Gastrocnemius medialis (tissue), 4 donors: Measurements from ENCODE around the gene RNF43. TPM values are rescaled to one million over a fixed set of nuclear protein-coding genes. Genes with fewer than 3 reads are reported as not detected.

Experiments used
- ATAC-seq, 2 donors: fragments of 150-250 bp; one replicate each; pipeline ENCODE4 v1.9.1; 2016
- DNase-seq, 2 donors: peaks; one replicate each; pipeline ENCODE4 v3.0.0-alpha.2; 2019
- H3K27ac ChIP-seq, 4 donors: fragments of 200-600 bp; sonication (generic); 1 replicate in 1 of 4; 2 replicates in 3 of 4; pipeline ENCODE4 v1.5.1; 2016 to 2018; ENCODE audit warnings: mild to moderate bottlenecking in 2 of 4, moderate library complexity in 1 of 4
- H3K27me3 ChIP-seq, 3 donors: fragments of 200-600 bp; sonication (generic) in 2 of 3; 1 replicate in 1 of 3; 2 replicates in 2 of 3; pipeline versions ENCODE4 v1.5.1 to v1.6.0; 2016 to 2019; ENCODE audit warnings: mild to moderate bottlenecking in 1 of 3, moderate library complexity in 1 of 3
- H3K36me3 ChIP-seq, 2 donors: fragments of 200-600 bp; sonication (generic) in 1 of 2; one replicate each; pipeline ENCODE4 v1.5.1; 2017 to 2018
- H3K4me1 ChIP-seq, 2 donors: fragments of 200-600 bp; sonication (generic) in 1 of 2; one replicate each; pipeline ENCODE4 v1.5.1; 2016 to 2017; ENCODE audit warnings: mild to moderate bottlenecking in 2 of 2
- H3K4me3 ChIP-seq, 4 donors: fragments of 200-600 bp; sonication (generic) in 3 of 4; 1 replicate in 1 of 4; 2 replicates in 3 of 4; pipeline ENCODE4 v1.5.1; 2016 to 2019; ENCODE audit warnings: mild to moderate bottlenecking in 2 of 4
- H3K9me3 ChIP-seq, 3 donors: fragments of 200-600 bp; sonication (generic) in 2 of 3; 1 replicate in 1 of 3; 2 replicates in 2 of 3; pipeline ENCODE4 v1.5.1; 2016 to 2019
- POLR2A ChIP-seq, 2 donors: fragments of 450-650 bp; IDR thresholded peaks; one replicate each; pipeline ENCODE4 v1.6.1; 2017; ENCODE audit warnings: antibody characterized with exemption in 2 of 2, mild to moderate bottlenecking in 2 of 2, moderate library complexity in 2 of 2
- in situ Hi-C, 4 donors: fragments of 200-750 bp; cut with MboI; loops; one replicate each; pipeline versions ENCODE4 v1.15.0 to v1.8.0; 2017; ENCODE audit warnings: low sequenced_read_pairs in 4 of 4
- intact Hi-C: fragments of 100-400 bp; cut with DNase I; formaldehyde crosslinking; loops from one replicate; pipeline ENCODE4 v1.15.1; 2023; ENCODE audit warnings: low total_unique reads
- total RNA-seq, 4 donors: library from RNA; depleted of rRNA; stranded (reverse); fragments of >200 nt; gene quantifications; one replicate each; pipeline versions ENCODE4 v1.1.0 to v1.2.3, GENCODE V29; 2016
- TF ChIP-seq, protein P1 (sequence below), 5 experiments: fragments of 450-650 bp in 3 of 5; fragments of 200-600 bp in 2 of 5; sonication (generic) in 2 of 5; IDR thresholded peaks in 4 of 5; conservative IDR thresholded peaks in 1 of 5; 1 replicate in 4 of 5; 2 replicates in 1 of 5; pipeline ENCODE4 v1.5.1; 2016 to 2019; ENCODE audit warnings: antibody characterized with exemption in 5 of 5, mild to moderate bottlenecking in 3 of 5, moderate library complexity in 3 of 5

The RNF43 gene
- total RNA-seq, 4 donors from 2014 or later = 0.20 TPM; not detected in 3

DNA sequence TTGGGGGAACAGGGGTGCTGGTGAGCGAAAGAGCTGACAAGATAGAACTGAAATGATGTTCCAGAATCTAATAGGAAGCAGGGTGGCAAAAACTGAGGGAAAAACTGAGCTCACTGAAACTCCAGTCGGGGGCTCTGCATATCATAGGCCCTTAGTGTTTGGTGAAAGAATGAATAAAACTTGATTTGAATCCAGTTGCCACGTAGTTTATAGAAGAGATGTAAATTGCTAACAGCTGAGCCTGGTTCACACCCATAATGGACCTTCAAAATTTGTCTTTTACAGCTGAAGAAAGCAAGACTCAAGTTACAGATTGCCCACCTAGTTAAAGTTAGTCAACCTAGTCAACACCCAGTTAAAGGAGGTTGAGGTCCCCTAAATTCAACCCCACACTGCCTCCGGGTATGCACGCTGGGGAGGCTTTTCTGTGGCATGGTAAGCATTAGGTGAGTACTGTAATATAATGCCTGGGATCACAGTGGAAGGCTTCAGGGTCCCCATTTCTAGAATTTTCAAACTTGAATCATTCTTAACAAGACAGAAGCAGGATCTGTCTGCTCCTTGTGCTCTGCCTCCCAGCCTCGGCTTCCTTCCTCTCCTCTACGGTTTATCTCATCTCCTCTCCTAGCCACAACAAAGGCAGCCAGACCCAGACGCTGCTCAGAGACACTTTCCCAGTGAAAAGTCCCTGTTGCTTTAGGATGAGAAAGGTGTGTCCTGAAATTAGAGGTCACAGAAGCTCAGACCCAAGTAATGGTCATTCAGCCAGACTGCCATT is 38.4 kb downstream of the RNF43 start:
- no peaks in the 10 kb centered on the region for H3K27me3 ChIP-seq
- in situ Hi-C loops (no loop called here), intact Hi-C loops (no loop called here)
- H3K9me3 ChIP-seq = no peaks in the 10 kb centered on the region
- TF ChIP-seq, protein P1, sequence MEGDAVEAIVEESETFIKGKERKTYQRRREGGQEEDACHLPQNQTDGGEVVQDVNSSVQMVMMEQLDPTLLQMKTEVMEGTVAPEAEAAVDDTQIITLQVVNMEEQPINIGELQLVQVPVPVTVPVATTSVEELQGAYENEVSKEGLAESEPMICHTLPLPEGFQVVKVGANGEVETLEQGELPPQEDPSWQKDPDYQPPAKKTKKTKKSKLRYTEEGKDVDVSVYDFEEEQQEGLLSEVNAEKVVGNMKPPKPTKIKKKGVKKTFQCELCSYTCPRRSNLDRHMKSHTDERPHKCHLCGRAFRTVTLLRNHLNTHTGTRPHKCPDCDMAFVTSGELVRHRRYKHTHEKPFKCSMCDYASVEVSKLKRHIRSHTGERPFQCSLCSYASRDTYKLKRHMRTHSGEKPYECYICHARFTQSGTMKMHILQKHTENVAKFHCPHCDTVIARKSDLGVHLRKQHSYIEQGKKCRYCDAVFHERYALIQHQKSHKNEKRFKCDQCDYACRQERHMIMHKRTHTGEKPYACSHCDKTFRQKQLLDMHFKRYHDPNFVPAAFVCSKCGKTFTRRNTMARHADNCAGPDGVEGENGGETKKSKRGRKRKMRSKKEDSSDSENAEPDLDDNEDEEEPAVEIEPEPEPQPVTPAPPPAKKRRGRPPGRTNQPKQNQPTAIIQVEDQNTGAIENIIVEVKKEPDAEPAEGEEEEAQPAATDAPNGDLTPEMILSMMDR (IDR thresholded peaks at IDR 0.05 in 4 of 5, conservative IDR thresholded peaks at IDR 0.05 in 1 of 5) = no peak
- TF ChIP-seq POLR2A (IDR thresholded peaks at IDR 0.05) = no peak
- no peaks in the 10 kb centered on the region for H3K4me1 ChIP-seq
- ATAC-seq = no peak
- DNase-seq = no peak
- no peaks in the 10 kb centered on the region for H3K36me3 ChIP-seq
- no peak overlapping the region for H3K27ac ChIP-seq
- H3K4me3 ChIP-seq = no peak overlapping the region

- H3K4me1 ChIP-seq = no peaks in the 10 kb centered on the region
- ATAC-seq = no peak
- DNase-seq = no peak
- in situ Hi-C loops = no loop called here
- no peak overlapping the region for H3K27ac ChIP-seq
- H3K36me3 ChIP-seq = no peaks in the 10 kb centered on the region
- H3K4me3 ChIP-seq = no peak overlapping the region
- intact Hi-C loops = no loop called here
- no peak for TF ChIP-seq POLR2A (IDR thresholded peaks at IDR 0.05)
- TF ChIP-seq, protein P1 (IDR thresholded peaks at IDR 0.05 in 4 of 5, conservative IDR thresholded peaks at IDR 0.05 in 1 of 5) = no peak
- H3K9me3 ChIP-seq = no peaks in the 10 kb centered on the region
- no peaks in the 10 kb centered on the region for H3K27me3 ChIP-seq
Measured at GRCh38 chr17:58377661-58378060, 39.7 kb downstream of the RNF43 start.

GRCh38 chr17:58377093-58377601 is 40.2 kb downstream of the RNF43 start:
- Histone ChIP-seq H3K27ac (no peak overlapping the region), H3K4me3 (no peak overlapping the region), H3K36me3 (no peaks in the 10 kb centered on the region), H3K4me1 (no peaks in the 10 kb centered on the region), H3K27me3 (no peaks in the 10 kb centered on the region), H3K9me3 (no peaks in the 10 kb centered on the region)
- no peak for DNase-seq
- intact Hi-C loops = no loop called here
- TF ChIP-seq, protein P1 (IDR thresholded peaks at IDR 0.05 in 4 of 5, conservative IDR thresholded peaks at IDR 0.05 in 1 of 5) = no peak
- no peak for TF ChIP-seq POLR2A (IDR thresholded peaks at IDR 0.05)
- in situ Hi-C loops = no loop called here
- no peak for ATAC-seq

- no peak overlapping the region for H3K27ac ChIP-seq
- TF ChIP-seq POLR2A (IDR thresholded peaks at IDR 0.05) = no peak
- TF ChIP-seq, protein P1 (IDR thresholded peaks at IDR 0.05 in 4 of 5, conservative IDR thresholded peaks at IDR 0.05 in 1 of 5) = no peak
- H3K4me1 ChIP-seq = no peaks in the 10 kb centered on the region
- no peak for DNase-seq
- intact Hi-C loops (no loop called here), in situ Hi-C loops (no loop called here)
- H3K36me3 ChIP-seq = no peaks in the 10 kb centered on the region
- H3K27me3 ChIP-seq = no peaks in the 10 kb centered on the region
- no peak for ATAC-seq
- H3K4me3 ChIP-seq = no peak overlapping the region
- no peaks in the 10 kb centered on the region for H3K9me3 ChIP-seq
Measured at GRCh38 chr17:58376472-58377000, 40.8 kb downstream of the RNF43 start.
